Trophoblast cell (in vitro differentiated cells and primary cell): ENCODE measurements around the gene RTN4R.
"Not testable (repeated sequence)": the region's sequence is repeated elsewhere in the genome, so short reads cannot be mapped to it uniquely, and the experiment has no call there.

Experiments
- DNase-seq, 2 donors: peaks; one replicate each; pipeline ENCODE4 v3.0.0-alpha.2; 2016
- H2AFZ ChIP-seq: 2 replicates; pipeline ENCODE4 v1.6.1; 2013; ENCODE audit warnings: low read length, moderate library complexity, mild to moderate bottlenecking; ENCODE audit not compliant: insufficient read depth, poor library complexity
- H2AK5ac ChIP-seq: 2 replicates; pipeline ENCODE4 v1.6.1; 2013; ENCODE audit warnings: mild to moderate bottlenecking, low read length
- H2BK120ac ChIP-seq: 2 replicates; pipeline ENCODE4 v1.6.1; 2013; ENCODE audit warnings: low read length, mild to moderate bottlenecking, moderate library complexity; ENCODE audit not compliant: insufficient read depth, poor library complexity
- H2BK12ac ChIP-seq: 2 replicates; pipeline ENCODE4 v1.6.1; 2013; ENCODE audit warnings: mild to moderate bottlenecking, low read length, moderate library complexity
- H2BK5ac ChIP-seq: 2 replicates; pipeline ENCODE4 v1.6.1; 2013; ENCODE audit warnings: low read length, low read depth, moderate library complexity, mild to moderate bottlenecking; ENCODE audit not compliant: poor library complexity
- H3K14ac ChIP-seq: 2 replicates; pipeline ENCODE4 v1.6.1; 2013; ENCODE audit warnings: mild to moderate bottlenecking, low read length
- H3K18ac ChIP-seq: 2 replicates; pipeline ENCODE4 v1.6.1; 2013; ENCODE audit warnings: mild to moderate bottlenecking, low read length
- H3K23ac ChIP-seq: 2 replicates; pipeline ENCODE4 v1.6.1; 2013; ENCODE audit warnings: low read length
- H3K27ac ChIP-seq: 2 replicates; pipeline ENCODE4 v1.5.1; 2013; ENCODE audit warnings: low read depth, mild to moderate bottlenecking, inconsistent platforms, low read length, moderate library complexity
- H3K27me3 ChIP-seq: 2 replicates; pipeline ENCODE4 v1.6.1; 2013; ENCODE audit warnings: inconsistent platforms, mild to moderate bottlenecking, low read length, moderate library complexity; ENCODE audit not compliant: insufficient read depth
- H3K36me3 ChIP-seq, 2 experiments: 1 replicate in 1 of 2; 2 replicates in 1 of 2; pipeline ENCODE4 v1.6.1; 2013; ENCODE audit warnings: low read length in 2 of 2, mild to moderate bottlenecking in 2 of 2, moderate library complexity in 1 of 2; ENCODE audit not compliant: insufficient read depth in 2 of 2, control insufficient read depth in 1 of 2
- H3K4ac ChIP-seq: 2 replicates; pipeline ENCODE4 v1.6.1; 2013; ENCODE audit warnings: low read depth, mild to moderate bottlenecking, low read length, moderate library complexity
- H3K4me1 ChIP-seq, 2 experiments: 1 replicate in 1 of 2; 2 replicates in 1 of 2; pipeline ENCODE4 v1.6.1; 2013; ENCODE audit warnings: low read length in 2 of 2, mild to moderate bottlenecking in 2 of 2, moderate library complexity in 1 of 2; ENCODE audit not compliant: insufficient read depth in 2 of 2, control insufficient read depth in 1 of 2
- H3K4me2 ChIP-seq: 2 replicates; pipeline ENCODE4 v1.6.1; 2013; ENCODE audit warnings: inconsistent platforms, mild to moderate bottlenecking, low read length, moderate library complexity
- H3K4me3 ChIP-seq: 2 replicates; pipeline ENCODE4 v1.5.1; 2013; ENCODE audit warnings: mild to moderate bottlenecking, low read depth, low read length, inconsistent platforms
- H3K79me1 ChIP-seq: one replicate; pipeline ENCODE4 v1.6.1; 2013; ENCODE audit warnings: low read length
- H3K79me2 ChIP-seq: 2 replicates; pipeline ENCODE4 v1.6.1; 2013; ENCODE audit warnings: low read length, mild to moderate bottlenecking; ENCODE audit not compliant: control insufficient read depth, insufficient read depth, poor library complexity
- H3K9ac ChIP-seq: 2 replicates; pipeline ENCODE4 v1.6.1; 2013; ENCODE audit warnings: mild to moderate bottlenecking, low read length
- H3K9me3 ChIP-seq: 2 replicates; pipeline ENCODE4 v1.6.1; 2013; ENCODE audit warnings: low read depth, mild to moderate bottlenecking, control low read depth, inconsistent platforms, low read length; ENCODE audit not compliant: insufficient read depth
- H4K12ac ChIP-seq: 2 replicates; pipeline ENCODE4 v1.6.1; 2013; ENCODE audit warnings: low read depth, mild to moderate bottlenecking, low read length, moderate library complexity
- H4K8ac ChIP-seq: 2 replicates; pipeline ENCODE4 v1.6.1; 2013; ENCODE audit warnings: low read depth, mild to moderate bottlenecking, low read length, moderate library complexity
- H4K91ac ChIP-seq: one replicate; pipeline ENCODE4 v1.6.1; 2013; ENCODE audit warnings: low read depth, mild to moderate bottlenecking, low read length, moderate library complexity
- WGBS: extraction: QIAGEN DNeasy Blood & Tissue Kit; methylation state at CpG from one replicate; pipeline ENCODE4 v1.1.7; 2013; ENCODE audit warnings: missing lambda C conversion rate; ENCODE audit not compliant: insufficient read length, insufficient coverage; ENCODE audit errors: extremely low coverage; 5-methylcytosine and 5-hydroxymethylcytosine counted together

Gene RTN4R

GRCh38 chr22:20275836-20276235, 7.7 kb upstream of the RTN4R start:
- Histone ChIP-seq H4K12ac (no peak overlapping the region), H3K9ac (no peak overlapping the region), H3K27ac (no peak overlapping the region), H3K27me3 (no peaks in the 10 kb centered on the region), H3K18ac (no peak overlapping the region), H4K91ac (no peak overlapping the region), H3K14ac (no peak overlapping the region), H2BK12ac (no peak overlapping the region), H3K4ac (no peak overlapping the region), H2AFZ (no peak overlapping the region), H3K4me2 (no peak overlapping the region), H4K8ac (no peak overlapping the region), H2AK5ac (no peak overlapping the region), H3K36me3 (no peaks in the 10 kb centered on the region), H2BK120ac (no peak overlapping the region), H3K9me3 (peaks cover 4% of the 10 kb centered on the region), H3K4me1 (no peaks in the 10 kb centered on the region), H3K4me3 (no peak overlapping the region), H2BK5ac (no peak overlapping the region), H3K23ac (no peak overlapping the region), H3K79me2 (no peaks in the 10 kb centered on the region), H3K79me1 (no peaks in the 10 kb centered on the region)
- no CpG with 5 or more reads among the region's 13 CpGs for WGBS
- no peak for DNase-seq

GRCh38 chr22:20275325-20275724, 7.2 kb upstream of the RTN4R start:
- not testable (repeated sequence) for H3K27me3 ChIP-seq, H3K4me2 ChIP-seq, H4K12ac ChIP-seq, H3K27ac ChIP-seq, H2BK120ac ChIP-seq, DNase-seq, H2AFZ ChIP-seq, H3K18ac ChIP-seq, H3K4me3 ChIP-seq, H3K36me3 ChIP-seq, H2AK5ac ChIP-seq, H3K4ac ChIP-seq, H3K4me1 ChIP-seq, H2BK5ac ChIP-seq, H3K9ac ChIP-seq, H3K14ac ChIP-seq, H2BK12ac ChIP-seq, H3K79me1 ChIP-seq, H4K91ac ChIP-seq, H3K23ac ChIP-seq, H4K8ac ChIP-seq, H3K9me3 ChIP-seq, H3K79me2 ChIP-seq
- no CpG with 5 or more reads among the region's 7 CpGs for WGBS

DNA sequence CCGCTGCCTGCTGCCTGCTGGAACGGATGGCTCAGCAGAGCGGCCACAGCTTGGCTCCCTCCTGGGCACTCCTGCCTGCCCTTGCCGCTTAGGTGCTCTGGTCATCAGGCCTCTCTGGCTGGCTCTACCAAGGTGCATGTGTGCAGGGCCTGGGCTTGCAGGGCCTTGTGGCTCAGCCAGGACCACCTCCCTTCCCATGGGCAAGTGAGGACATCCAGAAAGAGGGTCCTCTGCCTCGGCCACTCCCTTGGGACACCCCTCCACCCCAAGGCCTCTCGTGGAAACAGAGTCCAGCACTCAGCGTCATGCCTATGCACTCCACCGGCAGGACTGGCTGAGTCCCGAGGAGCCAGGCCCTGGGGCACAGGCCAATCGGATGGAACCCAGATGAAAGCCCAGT, 6.3 kb upstream of the RTN4R start:
- H3K79me1 ChIP-seq, H3K36me3 ChIP-seq, H2BK120ac ChIP-seq, H2BK12ac ChIP-seq, H3K4me1 ChIP-seq, H3K27ac ChIP-seq, H3K79me2 ChIP-seq, H4K8ac ChIP-seq, H2BK5ac ChIP-seq, DNase-seq, H4K91ac ChIP-seq, H3K9me3 ChIP-seq, H2AFZ ChIP-seq, H3K4ac ChIP-seq, H3K9ac ChIP-seq, H3K27me3 ChIP-seq, H3K23ac ChIP-seq, H3K18ac ChIP-seq, H2AK5ac ChIP-seq, H3K4me2 ChIP-seq, H3K14ac ChIP-seq, H3K4me3 ChIP-seq, H4K12ac ChIP-seq: not testable (repeated sequence)
- no CpG with 5 or more reads among the region's 10 CpGs for WGBS

GRCh38 chr22:20273758-20274181, 5.7 kb upstream of the RTN4R start:
- Histone ChIP-seq H4K8ac (no peak overlapping the region), H3K9ac (no peak overlapping the region), H3K23ac (no peak overlapping the region), H3K36me3 (no peaks in the 10 kb centered on the region), H3K4me1 (no peaks in the 10 kb centered on the region), H3K27me3 (no peaks in the 10 kb centered on the region), H4K12ac (no peak overlapping the region), H2BK12ac (no peak overlapping the region), H2AK5ac (no peak overlapping the region), H2BK5ac (no peak overlapping the region), H3K9me3 (peaks cover 4% of the 10 kb centered on the region), H2AFZ (no peak overlapping the region), H3K79me1 (no peaks in the 10 kb centered on the region), H3K4me3 (no peak overlapping the region), H3K27ac (no peak overlapping the region), H3K18ac (no peak overlapping the region), H3K14ac (no peak overlapping the region), H3K4me2 (no peak overlapping the region), H3K4ac (no peak overlapping the region), H4K91ac (no peak overlapping the region), H3K79me2 (no peaks in the 10 kb centered on the region), H2BK120ac (no peak overlapping the region)
- WGBS, result no CpG with 5 or more reads among the region's 12 CpGs
- no peak for DNase-seq
